Fibroblast of peridontal ligament (primary cell): ENCODE data around the gene CHRFAM7A.
"Not testable (repeated sequence)": the region's sequence is repeated elsewhere in the genome, so short reads cannot be mapped to it uniquely, and the experiment has no call there.

Experiments
- DNase-seq: peaks from one replicate; pipeline ENCODE4 v3.0.0-alpha.2; 2010; ENCODE audit errors: extremely low read depth

CHRFAM7A gene

GRCh38 chr15:30392766-30393663 lies at the start of gene CHRFAM7A:
CHRFAM7A (minus strand) TSS chr15:30393540; CDS start chr15:30383351, 10,189 bp downstream.
- DNase-seq = not testable (repeated sequence)

GRCh38 chr15:30438348-30438747 lies 45.0 kb upstream of the CHRFAM7A start:
- DNase-seq = not testable (repeated sequence)

GRCh38 chr15:30435878-30436277 lies 42.5 kb upstream of the CHRFAM7A start:
- DNase-seq = not testable (repeated sequence)

- DNase-seq = not testable (repeated sequence)
Observed at GRCh38 chr15:30420723-30421122, 27.4 kb upstream of the CHRFAM7A start.

- DNase-seq = not testable (repeated sequence)
Observed at GRCh38 chr15:30414160-30414559, 20.8 kb upstream of the CHRFAM7A start, which contains the start of gene GOLGA8R. GOLGA8R (minus strand) TSS chr15:30414260; CDS start chr15:30414162, 98 bp downstream.

- DNase-seq = not testable (repeated sequence)
Observed at GRCh38 chr15:30407636-30408035, 14.3 kb upstream of the CHRFAM7A start.

- DNase-seq = not testable (repeated sequence)
Observed at GRCh38 chr15:30398988-30399387, 5.6 kb upstream of the CHRFAM7A start.

GRCh38 chr15:30393664-30393991 lies 288 bp upstream of the CHRFAM7A start:
- not testable (repeated sequence) for DNase-seq

GRCh38 chr15:30386318-30386887 lies 6.9 kb downstream of the CHRFAM7A start:
- not testable (repeated sequence) for DNase-seq

GRCh38 chr15:30377082-30377413 lies 16.3 kb downstream of the CHRFAM7A start:
- DNase-seq = not testable (repeated sequence)

GRCh38 chr15:30376375-30377081 lies 16.8 kb downstream of the CHRFAM7A start:
- not testable (repeated sequence) for DNase-seq

- DNase-seq = not testable (repeated sequence)
Observed at GRCh38 chr15:30375872-30376271, 17.5 kb downstream of the CHRFAM7A start.

- not testable (repeated sequence) for DNase-seq
Observed at GRCh38 chr15:30374862-30375261, 18.5 kb downstream of the CHRFAM7A start.

- DNase-seq = not testable (repeated sequence)
Observed at GRCh38 chr15:30368271-30368670, 25.1 kb downstream of the CHRFAM7A start.

GRCh38 chr15:30367246-30367645 lies 26.1 kb downstream of the CHRFAM7A start:
- not testable (repeated sequence) for DNase-seq

- DNase-seq = not testable (repeated sequence)
Observed at GRCh38 chr15:30361404-30361803, 31.9 kb downstream of the CHRFAM7A start.

GRCh38 chr15:30360990-30361389 lies 32.4 kb downstream of the CHRFAM7A start:
- DNase-seq = not testable (repeated sequence)

- not testable (repeated sequence) for DNase-seq
Observed at GRCh38 chr15:30355043-30355442, 38.3 kb downstream of the CHRFAM7A start.

GRCh38 chr15:30349803-30350202 lies 43.5 kb downstream of the CHRFAM7A start:
- not testable (repeated sequence) for DNase-seq

GRCh38 chr15:30336584-30336983 lies 56.8 kb downstream of the CHRFAM7A start:
- DNase-seq = not testable (repeated sequence)

GRCh38 chr15:30334152-30334551 lies 59.2 kb downstream of the CHRFAM7A start:
- DNase-seq = not testable (repeated sequence)

- not testable (repeated sequence) for DNase-seq
Observed at GRCh38 chr15:30326145-30326544, 67.2 kb downstream of the CHRFAM7A start.
